SK-N-SH (cell line): ENCODE results near the gene SPAG9. TPM values are rescaled to one million over a fixed set of nuclear protein-coding genes. Genes with fewer than 3 reads are reported as not detected.

ENCODE experiments used
- CTCF ChIA-PET: fragments of 300-600, 350-600 bp; formaldehyde crosslinking; extraction: SDS; loops from one replicate; lab custom pipeline; 2021; lab: Yijun Ruan, JAX
- POLR2A ChIA-PET: fragments of 350-600 bp; sonication (Branson Sonifier 250); formaldehyde crosslinking; extraction: SDS; loops from one replicate; lab custom pipeline; 2020; ENCODE audit warnings: antibody characterized with exemption, inconsistent platforms; lab: Yijun Ruan, JAX
- DNase-seq: peaks from one replicate; pipeline ENCODE4 v3.0.0; 2012
- H2AFZ ChIP-seq: fragments of 200-600 bp; sonication (generic); 2 replicates; pipeline ENCODE4 v1.8.1; 2016; ENCODE audit warnings: antibody characterized with exemption, mild to moderate bottlenecking, low read depth
- H3F3A ChIP-seq: fragments of 200-600 bp; sonication (generic); replicated peaks from 2 replicates; pipeline ENCODE3; 2016; ENCODE audit warnings: antibody characterized with exemption, mild to moderate bottlenecking; ENCODE audit not compliant: insufficient read depth
- H3K27ac ChIP-seq, 2 experiments: fragments of 200-500 bp in 1 of 2; fragments of 200-600 bp in 1 of 2; sonication (Bioruptor generic) in 1 of 2; sonication (generic), shearing (Covaris generic) in 1 of 2; 2 replicates each; pipeline versions ENCODE4 v1.5.1 to v1.6.1; 2014 to 2016; ENCODE audit warnings: low read depth in 2 of 2, inconsistent platforms in 1 of 2, low read length in 1 of 2, mild to moderate bottlenecking in 1 of 2, mixed read lengths in 1 of 2
- H3K27me3 ChIP-seq: fragments of 200-600 bp; sonication (generic), shearing (Covaris generic); 2 replicates; pipeline ENCODE4 v1.6.1; 2016; ENCODE audit warnings: mixed run types; ENCODE audit not compliant: insufficient read depth
- H3K36me3 ChIP-seq, 2 experiments: fragments of 200-500 bp in 1 of 2; fragments of 200-600 bp in 1 of 2; sonication (Bioruptor generic) in 1 of 2; sonication (generic) in 1 of 2; replicated peaks in 1 of 2; 2 replicates each; pipeline versions ENCODE3 to v1.5.1; 2014 to 2016; ENCODE audit warnings: low read length in 1 of 2, mild to moderate bottlenecking in 1 of 2; ENCODE audit not compliant: insufficient read depth in 2 of 2, control insufficient read depth in 1 of 2
- H3K4me1 ChIP-seq, 2 experiments: fragments of 200-500 bp in 1 of 2; fragments of 200-600 bp in 1 of 2; sonication (Bioruptor generic) in 1 of 2; sonication (generic), shearing (Covaris generic) in 1 of 2; 2 replicates each; pipeline versions ENCODE4 v1.5.1 to v1.6.1; 2014 to 2016; ENCODE audit warnings: low read depth in 1 of 2, low read length in 1 of 2, mixed run types in 1 of 2; ENCODE audit not compliant: insufficient read depth in 2 of 2, control insufficient read depth in 1 of 2
- H3K4me2 ChIP-seq: fragments of 200-600 bp; sonication (generic), shearing (Covaris generic); 2 replicates; pipeline ENCODE4 v1.6.1; 2017; ENCODE audit warnings: mixed run types
- H3K4me3 ChIP-seq, 2 experiments: fragments of 200-500 bp in 1 of 2; fragments of 200-600 bp in 1 of 2; sonication (Bioruptor generic) in 1 of 2; sonication (generic), shearing (Covaris generic) in 1 of 2; 2 replicates each; pipeline versions ENCODE4 v1.5.1 to v1.8.1; 2014 to 2016; ENCODE audit warnings: low read depth in 2 of 2, inconsistent platforms in 1 of 2, low read length in 1 of 2, mild to moderate bottlenecking in 1 of 2, mixed read lengths in 1 of 2, moderate library complexity in 1 of 2
- H3K79me2 ChIP-seq: fragments of 200-600 bp; sonication (generic); 2 replicates; pipeline ENCODE4 v1.8.1; 2017; ENCODE audit warnings: mild to moderate bottlenecking; ENCODE audit not compliant: insufficient read depth
- H3K9ac ChIP-seq: fragments of 200-600 bp; sonication (generic); 2 replicates; pipeline ENCODE4 v1.6.1; 2017; ENCODE audit warnings: mixed run types
- H3K9me2 ChIP-seq: fragments of 200-600 bp; sonication (generic); 2 replicates; pipeline ENCODE4 v1.6.1; 2017; ENCODE audit warnings: mixed run types
- H3K9me3 ChIP-seq: fragments of 200-600 bp; sonication (generic); 2 replicates; pipeline ENCODE4 v1.6.1; 2017; ENCODE audit warnings: mixed run types, mild to moderate bottlenecking, moderate library complexity
- H4K20me1 ChIP-seq: fragments of 200-600 bp; sonication (generic); 2 replicates; pipeline ENCODE4 v1.6.1; 2017; ENCODE audit warnings: mild to moderate bottlenecking, mixed run types; ENCODE audit not compliant: insufficient read depth
- FOSL2 ChIP-seq: IDR thresholded peaks from 2 replicates; pipeline ENCODE4 v1.4.0; 2012; ENCODE audit warnings: low read depth, mild to moderate bottlenecking, moderate library complexity, borderline replicate concordance
- FOXJ3 ChIP-seq: sonication (generic); formaldehyde crosslinking; IDR thresholded peaks from 2 replicates; pipeline ENCODE4 v1.5.1; 2020; ENCODE audit warnings: mild to moderate bottlenecking, missing genetic modification reagents
- GABPA ChIP-seq: IDR thresholded peaks from 2 replicates; pipeline ENCODE4 v1.4.0; 2012; ENCODE audit warnings: low read depth, mild to moderate bottlenecking
- GATA2 ChIP-seq: sonication (generic); formaldehyde crosslinking; IDR thresholded peaks from 2 replicates; pipeline ENCODE4 v1.5.0; 2020; ENCODE audit warnings: mild to moderate bottlenecking, missing genetic modification reagents
- JUND ChIP-seq: IDR thresholded peaks from 2 replicates; pipeline ENCODE4 v1.4.0; 2012
- MAX ChIP-seq: IDR thresholded peaks from 2 replicates; pipeline ENCODE4 v1.4.0; 2012; ENCODE audit warnings: low read depth
- MXI1 ChIP-seq: IDR thresholded peaks from 2 replicates; pipeline ENCODE4 v1.6.1; 2012; ENCODE audit warnings: mild to moderate bottlenecking, low read depth, low read length, improper control_type of control experiment
- NRF1 ChIP-seq: IDR thresholded peaks from 2 replicates; pipeline ENCODE4 v1.6.1; 2012; ENCODE audit warnings: low read depth, mild to moderate bottlenecking, low read length
- REST ChIP-seq: IDR thresholded peaks from 2 replicates; pipeline ENCODE4 v1.6.1; 2012; ENCODE audit warnings: mild to moderate bottlenecking, low read depth, low read length, moderate library complexity
- RFX5 ChIP-seq: IDR thresholded peaks from 2 replicates; pipeline ENCODE4 v1.6.1; 2012; ENCODE audit warnings: mild to moderate bottlenecking, improper control_type of control experiment, low read length
- RXRA ChIP-seq: IDR thresholded peaks from 2 replicates; pipeline ENCODE4 v1.4.0; 2012; ENCODE audit warnings: low read depth, mild to moderate bottlenecking, borderline replicate concordance
- TAF1 ChIP-seq: IDR thresholded peaks from 2 replicates; pipeline ENCODE4 v1.6.1; 2012; ENCODE audit warnings: low read depth, mild to moderate bottlenecking, low read length, moderate library complexity, borderline replicate concordance
- TEAD4 ChIP-seq: IDR thresholded peaks from 2 replicates; pipeline ENCODE4 v1.4.0; 2012; ENCODE audit warnings: mild to moderate bottlenecking, borderline replicate concordance; ENCODE audit not compliant: insufficient read depth
- USF1 ChIP-seq: IDR thresholded peaks from 2 replicates; pipeline ENCODE4 v1.4.0; 2012; ENCODE audit warnings: low read depth, borderline replicate concordance
- WGBS: methylation state at CpG from one replicate; pipeline ENCODE4 v1.1.6; 2017; ENCODE audit warnings: low lambda C conversion rate; 5-methylcytosine and 5-hydroxymethylcytosine counted together
- polyA plus RNA-seq, 3 experiments: library from polyadenylated mRNA; depleted of rRNA; stranded (reverse); fragments of >200 nt; gene quantifications; 2 replicates each; pipeline ENCODE4 v1.2.3, GENCODE V29; 2012
- TF ChIP-seq, protein P1 (sequence below): fragments of 150-350 bp; IDR thresholded peaks from 2 replicates; pipeline ENCODE4 v1.6.1; 2017; ENCODE audit warnings: antibody characterized with exemption, low read length, low read depth, borderline replicate concordance
- TF ChIP-seq, protein P2 (sequence below): IDR thresholded peaks from 2 replicates; pipeline ENCODE4; 2012
- TF ChIP-seq, protein P3 (sequence below): fragments of 200-600 bp; sonication (generic); IDR thresholded peaks from 2 replicates; pipeline ENCODE4 v1.6.1; 2017; ENCODE audit warnings: antibody characterized with exemption, mild to moderate bottlenecking, moderate library complexity

The SPAG9 gene
- polyA plus RNA-seq, 1 of the 3 experiments (the other 2 are of a cell fraction), result 32.1 TPM

DNA sequence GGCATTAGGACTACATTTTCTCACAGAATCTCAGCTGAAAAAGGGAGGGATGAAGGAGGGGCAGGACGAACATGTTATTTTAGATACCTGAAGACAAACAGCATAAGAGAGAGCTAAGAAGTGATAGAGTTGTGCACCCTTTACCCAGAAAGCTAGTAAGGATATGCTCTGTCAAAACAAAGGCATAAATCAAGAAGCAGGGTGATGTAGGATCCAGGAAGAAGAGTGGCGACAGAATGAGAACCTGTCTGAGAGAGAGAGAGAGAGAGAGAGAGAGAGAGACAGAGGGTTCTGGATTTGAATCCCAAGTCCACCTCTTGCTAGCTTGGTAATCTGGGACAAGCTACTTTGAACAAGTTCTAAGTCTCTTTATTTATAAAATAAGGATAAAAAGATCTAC, 103.4 kb downstream of the SPAG9 start:
- no peak for DNase-seq
- H3F3A ChIP-seq, result peaks cover 23% of the 10 kb centered on the region
- no peaks in the 10 kb centered on the region for H3K27me3 ChIP-seq
- H2AFZ ChIP-seq, result no peak overlapping the region
- H3K4me1 ChIP-seq, result peaks cover 7 to 16% of the 10 kb centered on the region in 2 experiments; a peak in 3 of 4 replicates
- no peaks in the 10 kb centered on the region for H3K9me3 ChIP-seq
- no peak overlapping the region for H3K9ac ChIP-seq
- H3K27ac ChIP-seq, result no peak overlapping the region
- CTCF ChIA-PET, result interaction anchor here (0.7 to 2.1 kb wide), 11 partner anchors 13 to 176 kb away, joined by 3 to 16 read pairs (median 4); partner anchors contain the start of genes NME1 and NME2
- 90% methylated on average over 2 of the region's 2 CpGs for WGBS
- TF ChIP-seq NRF1 (no peak), GATA2 (CRISPR knock-in tag) (no peak), MAX (no peak), RXRA (no peak), TEAD4 (no peak), MXI1 (no peak), JUND (no peak), FOSL2 (no peak), REST (no peak), RFX5 (no peak), TAF1 (no peak), GABPA (no peak), USF1 (no peak), FOXJ3 (CRISPR knock-in tag) (no peak)
- TF ChIP-seq, protein P1, sequence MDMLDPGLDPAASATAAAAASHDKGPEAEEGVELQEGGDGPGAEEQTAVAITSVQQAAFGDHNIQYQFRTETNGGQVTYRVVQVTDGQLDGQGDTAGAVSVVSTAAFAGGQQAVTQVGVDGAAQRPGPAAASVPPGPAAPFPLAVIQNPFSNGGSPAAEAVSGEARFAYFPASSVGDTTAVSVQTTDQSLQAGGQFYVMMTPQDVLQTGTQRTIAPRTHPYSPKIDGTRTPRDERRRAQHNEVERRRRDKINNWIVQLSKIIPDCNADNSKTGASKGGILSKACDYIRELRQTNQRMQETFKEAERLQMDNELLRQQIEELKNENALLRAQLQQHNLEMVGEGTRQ, result no peak
- TF ChIP-seq, protein P2, sequence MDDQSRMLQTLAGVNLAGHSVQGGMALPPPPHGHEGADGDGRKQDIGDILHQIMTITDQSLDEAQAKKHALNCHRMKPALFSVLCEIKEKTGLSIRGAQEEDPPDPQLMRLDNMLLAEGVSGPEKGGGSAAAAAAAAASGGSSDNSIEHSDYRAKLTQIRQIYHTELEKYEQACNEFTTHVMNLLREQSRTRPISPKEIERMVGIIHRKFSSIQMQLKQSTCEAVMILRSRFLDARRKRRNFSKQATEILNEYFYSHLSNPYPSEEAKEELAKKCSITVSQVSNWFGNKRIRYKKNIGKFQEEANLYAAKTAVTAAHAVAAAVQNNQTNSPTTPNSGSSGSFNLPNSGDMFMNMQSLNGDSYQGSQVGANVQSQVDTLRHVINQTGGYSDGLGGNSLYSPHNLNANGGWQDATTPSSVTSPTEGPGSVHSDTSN, result no peak
- TF ChIP-seq, protein P3, sequence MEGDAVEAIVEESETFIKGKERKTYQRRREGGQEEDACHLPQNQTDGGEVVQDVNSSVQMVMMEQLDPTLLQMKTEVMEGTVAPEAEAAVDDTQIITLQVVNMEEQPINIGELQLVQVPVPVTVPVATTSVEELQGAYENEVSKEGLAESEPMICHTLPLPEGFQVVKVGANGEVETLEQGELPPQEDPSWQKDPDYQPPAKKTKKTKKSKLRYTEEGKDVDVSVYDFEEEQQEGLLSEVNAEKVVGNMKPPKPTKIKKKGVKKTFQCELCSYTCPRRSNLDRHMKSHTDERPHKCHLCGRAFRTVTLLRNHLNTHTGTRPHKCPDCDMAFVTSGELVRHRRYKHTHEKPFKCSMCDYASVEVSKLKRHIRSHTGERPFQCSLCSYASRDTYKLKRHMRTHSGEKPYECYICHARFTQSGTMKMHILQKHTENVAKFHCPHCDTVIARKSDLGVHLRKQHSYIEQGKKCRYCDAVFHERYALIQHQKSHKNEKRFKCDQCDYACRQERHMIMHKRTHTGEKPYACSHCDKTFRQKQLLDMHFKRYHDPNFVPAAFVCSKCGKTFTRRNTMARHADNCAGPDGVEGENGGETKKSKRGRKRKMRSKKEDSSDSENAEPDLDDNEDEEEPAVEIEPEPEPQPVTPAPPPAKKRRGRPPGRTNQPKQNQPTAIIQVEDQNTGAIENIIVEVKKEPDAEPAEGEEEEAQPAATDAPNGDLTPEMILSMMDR, result no peak
- peaks cover 19% of the 10 kb centered on the region for H3K79me2 ChIP-seq
- POLR2A ChIA-PET, result interaction anchor here (1.4 kb wide), 1 partner anchor 151 kb away, joined by 3 read pairs; the partner anchor contains the start of gene TOB1
- H3K4me2 ChIP-seq, result no peak overlapping the region
- H3K9me2 ChIP-seq, result no peaks in the 10 kb centered on the region
- peaks cover 48 to 58% of the 10 kb centered on the region in 2 experiments for H3K36me3 ChIP-seq
- H3K4me3 ChIP-seq, result no peak overlapping the region
- no peaks in the 10 kb centered on the region for H4K20me1 ChIP-seq
